GM23248 (cell line): ENCODE data around the gene ARHGAP5. TPM values are rescaled to one million over a fixed set of nuclear protein-coding genes. Genes with fewer than 3 reads are reported as not detected.

ENCODE experiments used
- DNase-seq: peaks from one replicate; pipeline ENCODE4 v3.0.0-alpha.2; 2015
- H2AFZ ChIP-seq: fragments of 200-600 bp; sonication (generic); 2 replicates; pipeline ENCODE4 v1.6.1; 2016; ENCODE audit warnings: antibody characterized with exemption
- H3F3A ChIP-seq: fragments of 200-600 bp; sonication (generic); 2 replicates; pipeline ENCODE4 v1.6.1; 2016; ENCODE audit warnings: mild to moderate bottlenecking, antibody characterized with exemption, mixed run types; ENCODE audit not compliant: insufficient read depth
- H3K27ac ChIP-seq: fragments of 200-600 bp; sonication (generic); 2 replicates; pipeline ENCODE4 v1.5.1; 2016; ENCODE audit warnings: mild to moderate bottlenecking
- H3K27me3 ChIP-seq: fragments of 200-600 bp; sonication (generic); replicated peaks from 2 replicates; pipeline ENCODE4 v1.6.1; 2016; ENCODE audit warnings: mild to moderate bottlenecking; ENCODE audit not compliant: insufficient read depth
- H3K36me3 ChIP-seq: fragments of 200-600 bp; sonication (generic); 2 replicates; pipeline ENCODE4 v1.6.1; 2016; ENCODE audit warnings: low read depth, mild to moderate bottlenecking
- H3K4me1 ChIP-seq: fragments of 200-600 bp; sonication (generic); 2 replicates; pipeline ENCODE4 v1.6.1; 2016; ENCODE audit warnings: mild to moderate bottlenecking; ENCODE audit not compliant: insufficient read depth
- H3K4me2 ChIP-seq: fragments of 200-600 bp; sonication (generic); one replicate; pipeline ENCODE4 v1.6.1; 2016; ENCODE audit warnings: mild to moderate bottlenecking; ENCODE audit not compliant: unreplicated experiment
- H3K4me3 ChIP-seq: fragments of 200-600 bp; sonication (generic); 2 replicates; pipeline ENCODE4 v1.5.1; 2016; ENCODE audit warnings: mild to moderate bottlenecking
- H3K79me2 ChIP-seq: fragments of 200-600 bp; sonication (generic); 2 replicates; pipeline ENCODE4 v1.6.1; 2016; ENCODE audit warnings: mild to moderate bottlenecking; ENCODE audit not compliant: insufficient read depth
- H3K9ac ChIP-seq: fragments of 200-600 bp; sonication (generic); 2 replicates; pipeline ENCODE4 v1.6.1; 2016; ENCODE audit warnings: mild to moderate bottlenecking
- H3K9me2 ChIP-seq: fragments of 200-600 bp; sonication (generic); 2 replicates; pipeline ENCODE4 v1.6.1; 2016; ENCODE audit warnings: mixed run types, mild to moderate bottlenecking, moderate library complexity; ENCODE audit not compliant: insufficient read depth
- H3K9me3 ChIP-seq: fragments of 200-600 bp; sonication (generic); one replicate; pipeline ENCODE4 v1.6.1; 2017; ENCODE audit warnings: low read depth
- H4K20me1 ChIP-seq: fragments of 200-600 bp; sonication (generic); 2 replicates; pipeline ENCODE4 v1.6.0; 2016; ENCODE audit not compliant: insufficient read depth
- EZH2 ChIP-seq: fragments of 200-600 bp; sonication (generic); IDR thresholded peaks from 2 replicates; pipeline ENCODE4 v1.6.1; 2018; ENCODE audit warnings: antibody characterized with exemption, mild to moderate bottlenecking; ENCODE audit not compliant: insufficient read depth, poor library complexity, severe bottlenecking
- EZH2phosphoT487 ChIP-seq: fragments of 200-600 bp; sonication (generic); IDR thresholded peaks from 2 replicates; pipeline ENCODE4 v1.6.1; 2018; ENCODE audit warnings: antibody characterized with exemption, moderate library complexity, mild to moderate bottlenecking, low read depth; ENCODE audit not compliant: insufficient read depth
- WGBS, 2 experiments: methylation state at CpG; one replicate each; pipeline ENCODE4 v1.1.6; 2015 to 2017; ENCODE audit warnings: low lambda C conversion rate in 2 of 2, low coverage in 1 of 2; ENCODE audit errors: missing lambda C conversion rate in 2 of 2; 5-methylcytosine and 5-hydroxymethylcytosine counted together
- in situ Hi-C: fragments of 300-500 bp; cut with MboI; formaldehyde crosslinking; loops from 2 replicates; pipeline ENCODE4 v1.15.0; 2020
- polyA plus RNA-seq: library from polyadenylated mRNA; unstranded; fragments of >200 nt; fragmentation: Nextera tagmentation; extraction: Ambion mirVana; gene quantifications from 2 replicates; pipeline ENCODE4 v1.2.1, GENCODE V29; 2016
- total RNA-seq: library from RNA; depleted of rRNA; stranded (reverse); fragments of >200 nt; shearing (Covaris generic); gene quantifications from 2 replicates; pipeline ENCODE4 v1.2.3, GENCODE V29; 2014

The ARHGAP5 gene
- total and polyA plus RNA-seq, 2 experiments from 2014 or later: 34.6 to 80.1 TPM

- H3K27me3 ChIP-seq: no peaks in the 10 kb centered on the region
- H3K4me3 ChIP-seq: no peak overlapping the region
- DNase-seq: no peak
- 85 to 86% methylated on average over 5 of the region's 5 CpGs for WGBS, 2 experiments
- TF ChIP-seq EZH2 (no peak), EZH2phosphoT487 (no peak)
- H4K20me1 ChIP-seq: no peaks in the 10 kb centered on the region
- no peaks in the 10 kb centered on the region for H3K36me3 ChIP-seq
- no peaks in the 10 kb centered on the region for H3K9me3 ChIP-seq
- H3K4me1 ChIP-seq: no peaks in the 10 kb centered on the region
- no peaks in the 10 kb centered on the region for H3F3A ChIP-seq
- no peaks in the 10 kb centered on the region for H3K79me2 ChIP-seq
- no peak overlapping the region for H2AFZ ChIP-seq
- H3K9me2 ChIP-seq: no peaks in the 10 kb centered on the region
- H3K27ac ChIP-seq: no peak overlapping the region
- in situ Hi-C loops: no loop called here
- H3K9ac ChIP-seq: no peak overlapping the region
- no peak overlapping the region for H3K4me2 ChIP-seq
Observed at GRCh38 chr14:32171469-32171868, 94.4 kb downstream of the ARHGAP5 start.

DNA sequence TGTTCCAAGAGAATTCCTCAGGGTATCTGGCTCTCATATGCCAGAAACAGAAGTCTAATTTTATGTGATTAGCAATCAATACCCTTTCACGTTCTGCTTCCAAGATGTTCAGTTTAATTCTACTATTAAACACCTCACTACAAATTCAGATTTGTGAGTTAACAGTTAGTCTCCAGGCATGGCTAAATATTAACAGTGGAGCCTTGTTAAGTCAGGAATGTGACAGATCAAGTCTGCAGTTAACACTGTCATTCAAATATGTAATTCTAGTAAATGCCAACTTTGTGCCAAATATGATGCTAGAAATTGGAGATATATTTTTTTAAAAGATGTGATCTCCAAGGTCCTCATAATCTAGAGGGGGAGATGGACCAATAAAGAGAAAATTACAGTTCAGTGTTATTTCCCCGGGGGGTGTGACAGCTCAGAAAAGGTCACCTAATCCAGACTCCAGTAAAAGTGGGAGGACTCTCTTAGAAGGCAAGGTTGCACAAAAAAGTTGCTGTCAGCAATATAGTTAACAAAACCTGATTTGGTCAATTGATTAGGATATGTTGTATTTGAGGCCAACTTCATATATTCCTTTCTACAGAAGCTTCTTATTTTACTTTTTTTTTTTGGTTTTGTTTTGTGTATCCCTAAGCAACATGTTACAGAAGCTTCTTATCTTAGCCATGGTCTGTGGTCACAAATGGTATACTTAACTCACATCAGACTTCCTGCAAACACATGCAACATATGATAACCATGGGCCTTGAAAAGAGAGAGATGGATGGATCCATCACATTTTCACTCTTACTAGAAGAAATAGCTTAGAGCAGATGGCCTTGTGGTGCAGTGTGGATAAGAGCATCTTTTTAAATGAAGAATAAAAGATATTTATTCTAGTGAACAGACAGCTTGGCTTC is 106.3 kb downstream of the ARHGAP5 start:
- in situ Hi-C loops: no loop called here
- H3K4me1 ChIP-seq: no peaks in the 10 kb centered on the region
- H2AFZ ChIP-seq: no peak overlapping the region
- no peak for DNase-seq
- no peak overlapping the region for H3K4me2 ChIP-seq
- no peaks in the 10 kb centered on the region for H3K9me2 ChIP-seq
- H3K9ac ChIP-seq: no peak overlapping the region
- H3K9me3 ChIP-seq: no peaks in the 10 kb centered on the region
- no peaks in the 10 kb centered on the region for H3K27me3 ChIP-seq
- no peak overlapping the region for H3K4me3 ChIP-seq
- H4K20me1 ChIP-seq: no peaks in the 10 kb centered on the region
- 29 to 31% methylated on average over 2 of the region's 2 CpGs for WGBS, 2 experiments
- H3K27ac ChIP-seq: no peak overlapping the region
- H3F3A ChIP-seq: no peaks in the 10 kb centered on the region
- H3K36me3 ChIP-seq: 0 out of 2 replicates have a peak, but pooled peaks cover 5% of the 10 kb centered on the region
- H3K79me2 ChIP-seq: no peaks in the 10 kb centered on the region
- no peak for TF ChIP-seq EZH2phosphoT487
- TF ChIP-seq EZH2: no peak

GRCh38 chr14:32185097-32185496 is 108.0 kb downstream of the ARHGAP5 start:
- Histone ChIP-seq H3F3A (no peaks in the 10 kb centered on the region), H3K27ac (no peak overlapping the region), H3K79me2 (no peaks in the 10 kb centered on the region), H3K4me1 (no peaks in the 10 kb centered on the region), H4K20me1 (no peaks in the 10 kb centered on the region), H3K4me2 (no peak overlapping the region), H3K9me3 (no peaks in the 10 kb centered on the region), H3K9ac (no peak overlapping the region), H3K9me2 (no peaks in the 10 kb centered on the region), H2AFZ (no peak overlapping the region), H3K36me3 (0 out of 2 replicates have a peak, but pooled peaks cover under 1% of the 10 kb centered on the region), H3K27me3 (no peaks in the 10 kb centered on the region), H3K4me3 (no peak overlapping the region)
- no peak for DNase-seq
- TF ChIP-seq EZH2 (no peak), EZH2phosphoT487 (no peak)
- WGBS, 2 experiments: 64 to 68% methylated on average over 1 of the region's 1 CpG
- in situ Hi-C loops: no loop called here

- no peak for DNase-seq
- TF ChIP-seq EZH2 (no peak), EZH2phosphoT487 (no peak)
- Histone ChIP-seq H3K4me2 (no peak overlapping the region), H3F3A (no peaks in the 10 kb centered on the region), H3K4me1 (no peaks in the 10 kb centered on the region), H3K79me2 (no peaks in the 10 kb centered on the region), H3K36me3 (no peaks in the 10 kb centered on the region), H3K9me2 (no peaks in the 10 kb centered on the region), H3K9me3 (no peaks in the 10 kb centered on the region), H3K4me3 (no peak overlapping the region), H3K27me3 (no peaks in the 10 kb centered on the region), H2AFZ (no peak overlapping the region), H3K9ac (no peak overlapping the region), H3K27ac (no peak overlapping the region), H4K20me1 (no peaks in the 10 kb centered on the region)
- in situ Hi-C loops: no loop called here
Observed at GRCh38 chr14:32186248-32186647, 109.1 kb downstream of the ARHGAP5 start.
